GM13976 (cell line): Measurements from ENCODE around the gene KRT7.

Experiments used
- DNase-seq: peaks from one replicate; pipeline ENCODE4 v3.0.0; 2012; ENCODE audit warnings: low spot score
- CTCF ChIP-seq: IDR thresholded peaks from 2 replicates; pipeline ENCODE4 v1.5.1; 2012; ENCODE audit warnings: borderline replicate concordance, mild to moderate bottlenecking; ENCODE audit not compliant: insufficient read depth; ENCODE audit errors: extremely low read depth, missing control alignments, control extremely low read depth
- in situ Hi-C: fragments of 300-500 bp; cut with MboI; formaldehyde crosslinking; loops from one replicate; pipeline ENCODE4 v1.12.0; 2022; ENCODE audit warnings: low sequenced_read_pairs, mixed read lengths, inconsistent platforms; ENCODE audit not compliant: unreplicated experiment

Gene KRT7

DNA sequence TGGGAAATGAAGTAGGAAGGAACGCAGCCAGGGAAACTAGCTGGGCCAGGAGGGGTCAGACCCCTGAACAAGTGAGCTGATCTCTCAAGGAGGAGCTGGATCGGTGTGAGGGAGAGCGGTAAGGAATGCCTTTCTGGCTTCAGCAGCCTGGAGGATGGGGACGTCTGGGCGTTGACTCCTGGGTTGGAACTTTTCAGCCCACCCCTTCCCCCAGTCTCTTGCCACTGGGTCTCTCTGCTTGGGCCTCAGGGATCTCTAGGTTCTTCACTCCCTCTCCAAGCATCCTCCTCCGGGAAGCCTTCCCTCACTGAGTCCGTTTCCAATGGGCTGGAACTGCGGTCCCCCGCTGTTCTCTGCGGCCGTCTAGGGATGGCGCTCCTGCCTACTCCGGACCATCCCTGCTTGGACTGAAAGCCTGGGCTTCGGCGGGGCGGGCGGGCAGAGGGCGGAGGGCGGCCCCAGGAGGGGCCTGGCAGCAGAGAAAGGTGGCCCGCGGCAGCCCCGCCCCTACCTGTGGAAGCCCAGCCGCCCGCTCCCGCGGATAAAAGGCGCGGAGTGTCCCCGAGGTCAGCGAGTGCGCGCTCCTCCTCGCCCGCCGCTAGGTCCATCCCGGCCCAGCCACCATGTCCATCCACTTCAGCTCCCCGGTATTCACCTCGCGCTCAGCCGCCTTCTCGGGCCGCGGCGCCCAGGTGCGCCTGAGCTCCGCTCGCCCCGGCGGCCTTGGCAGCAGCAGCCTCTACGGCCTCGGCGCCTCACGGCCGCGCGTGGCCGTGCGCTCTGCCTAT lies at the start of gene KRT7:
KRT7 (plus strand) TSS at position 570 of the 788 bp plus-strand sequence; CDS start at position 624, 54 bp downstream.
- in situ Hi-C loops = no loop called here
- DNase-seq = peak; percentile 31
- no peak for TF ChIP-seq CTCF

- no peak for DNase-seq
- TF ChIP-seq CTCF = no peak
- in situ Hi-C loops = no loop called here
Measured at GRCh38 chr12:52183544-52183910, 49.5 kb upstream of the KRT7 start.

DNA sequence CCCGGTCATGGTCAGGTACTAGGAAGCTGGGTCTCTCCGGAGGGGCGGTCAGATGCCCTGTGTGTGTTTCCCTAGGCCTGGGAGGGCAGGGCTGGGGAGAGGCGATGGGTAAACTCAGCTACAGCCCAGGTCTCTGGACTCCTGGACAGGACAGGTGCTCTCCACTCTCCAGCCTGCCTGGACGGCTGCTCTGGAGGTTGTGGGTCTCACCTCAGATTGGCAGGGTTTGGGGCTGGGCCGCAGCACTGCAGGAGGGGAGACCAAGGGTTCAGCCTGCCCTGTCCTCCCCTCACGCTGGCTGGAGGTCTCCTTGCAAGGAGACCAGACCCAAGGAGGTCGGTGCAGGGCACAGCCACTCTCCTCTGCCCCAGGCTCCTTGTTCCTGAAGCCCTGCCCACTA lies 49.1 kb upstream of the KRT7 start:
- DNase-seq = no peak
- no peak for TF ChIP-seq CTCF
- in situ Hi-C loops = no loop called here

DNA sequence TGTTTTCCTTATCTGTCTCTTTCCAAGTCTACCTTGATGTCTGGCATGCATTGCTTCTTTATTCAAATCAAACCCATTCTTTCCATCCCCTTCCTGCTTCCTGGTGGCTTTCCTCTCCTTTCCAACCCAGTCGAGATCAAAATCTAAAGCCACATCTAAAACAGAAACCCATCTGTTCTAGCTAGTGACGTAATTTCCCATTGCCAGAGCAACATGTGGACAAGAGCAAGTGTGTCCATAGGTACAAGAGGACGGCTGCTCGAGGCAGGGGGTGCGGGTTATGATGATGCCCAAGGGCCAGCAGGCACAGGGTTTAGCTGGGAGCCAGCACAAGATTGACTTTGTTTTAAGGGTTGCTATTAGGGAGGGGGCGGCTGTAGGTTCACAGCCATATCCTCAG lies 48.2 kb upstream of the KRT7 start:
- TF ChIP-seq CTCF = no peak
- in situ Hi-C loops = no loop called here
- DNase-seq = no peak

DNA sequence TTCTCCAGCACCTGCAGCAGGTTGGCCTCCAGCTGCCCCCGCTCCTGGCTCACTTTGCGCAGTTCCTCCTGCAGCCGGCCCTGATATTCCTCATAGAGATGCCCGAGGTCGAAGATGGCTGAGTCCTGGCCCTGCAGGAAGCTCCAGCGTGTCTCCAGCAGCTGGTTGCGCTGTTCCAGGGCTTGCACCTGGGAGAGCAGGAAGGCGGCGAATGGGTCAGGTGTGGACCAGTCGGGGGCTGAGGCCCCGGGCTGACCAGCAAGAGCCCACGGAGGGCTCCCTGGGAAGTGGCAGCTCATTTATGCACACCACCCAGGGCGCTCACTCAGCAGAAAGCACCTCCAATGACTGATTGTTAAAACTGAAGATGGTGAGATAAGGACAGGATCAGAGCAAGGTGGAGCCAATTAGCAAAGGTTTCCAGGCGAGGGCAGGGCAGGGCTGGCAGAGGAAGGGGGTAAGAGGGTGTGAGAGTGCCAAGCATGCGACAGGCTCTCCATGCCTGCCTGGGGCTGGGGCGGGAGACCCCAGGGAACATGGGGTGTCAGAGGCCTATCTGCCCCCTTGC lies 47.6 kb upstream of the KRT7 start:
- DNase-seq = no peak
- in situ Hi-C loops = no loop called here
- TF ChIP-seq CTCF = no peak

DNA sequence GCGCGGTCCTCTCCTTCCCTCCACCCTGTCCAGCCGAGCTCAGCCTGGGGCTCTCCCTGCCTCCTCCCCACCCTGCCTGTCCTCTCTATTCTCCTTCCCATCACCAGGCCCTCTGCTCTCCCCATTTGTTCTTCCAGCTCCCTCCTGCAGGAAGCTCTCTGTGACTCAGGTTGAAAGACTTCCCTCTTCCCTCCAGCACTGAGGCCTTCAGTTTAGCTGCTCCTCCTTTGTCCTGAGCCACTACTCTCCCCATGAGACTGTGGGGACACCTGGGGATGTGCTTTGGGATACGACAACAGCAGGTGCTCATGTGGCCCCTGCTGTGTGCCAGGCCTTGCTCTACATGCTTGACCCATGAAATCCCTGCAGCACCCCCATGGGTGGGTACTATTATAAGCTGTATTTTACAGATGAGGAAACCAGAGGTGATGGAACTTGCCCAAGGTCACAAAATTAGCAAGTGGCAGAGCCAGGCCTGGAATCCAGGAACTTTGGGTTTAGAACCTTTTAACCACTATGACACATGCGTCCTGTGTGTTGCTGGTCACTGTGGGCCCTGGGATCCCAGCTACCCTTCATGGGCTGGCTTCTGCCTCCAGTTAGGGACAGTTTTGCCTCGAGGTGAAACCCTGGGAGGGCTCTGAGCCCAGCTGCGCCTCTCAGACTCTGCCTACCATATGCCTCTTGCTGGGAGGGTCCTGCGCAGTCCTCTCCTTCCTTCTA lies 46.8 kb upstream of the KRT7 start:
- DNase-seq = no peak
- no peak for TF ChIP-seq CTCF
- in situ Hi-C loops = no loop called here
